ENCODE data around the gene SMARCA1. TPM values are rescaled to one million over a fixed set of nuclear protein-coding genes. Genes with fewer than 3 reads are reported as not detected.
A peak's percentile ranks its signal among the peaks of the same experiment; 100 is the strongest.

The SMARCA1 gene
- total RNA-seq (118 and 119 TPM in 2 replicates), polyA plus RNA-seq (66.7 and 69.0 TPM in 2 replicates)

GRCh38 chrX:129523079-129523911 is at the start of gene SMARCA1:
Gene SMARCA1, minus strand, starts transcription at chrX:129523490. Its CDS starts 120 bp downstream, at chrX:129523370.
- no peak for TF ChIP-seq EZH2phosphoT487 (IDR thresholded peaks at IDR 0.05; ENCODE audit: low read depth, severe bottlenecking, unreplicated experiment)
- no peak for TF ChIP-seq CTCF (IDR thresholded peaks at IDR 0.05; ENCODE audit: poor library complexity)
- no peak for TF ChIP-seq EZH2 (IDR thresholded peaks at IDR 0.05; ENCODE audit: borderline replicate concordance)
- no peaks in the 10 kb centered on the region for H3K36me3 ChIP-seq (replicated peaks; ENCODE audit: insufficient read depth, low read depth)
- 37% methylated on average over 33 of the region's 54 CpGs for WGBS (ENCODE audit: low lambda C conversion rate, missing lambda C conversion rate)

GRCh38 chrX:129572422-129572821 is 49.1 kb upstream of the SMARCA1 start:
- no peak overlapping the region for H3K4me3 ChIP-seq
- no peak overlapping the region for H3K27ac ChIP-seq
- no peaks in the 10 kb centered on the region for H3K27me3 ChIP-seq
- no peaks in the 10 kb centered on the region for H3K4me1 ChIP-seq (ENCODE audit: insufficient read depth)
- H2AFZ ChIP-seq: no peak overlapping the region
- no peaks in the 10 kb centered on the region for H3K36me3 ChIP-seq (replicated peaks; ENCODE audit: insufficient read depth, low read depth)
- H3K9me3 ChIP-seq (ENCODE audit: low read depth): no peaks in the 10 kb centered on the region
- no peaks in the 10 kb centered on the region for H3K79me2 ChIP-seq
- H4K20me1 ChIP-seq (ENCODE audit: insufficient read depth, poor library complexity, severe bottlenecking): no peaks in the 10 kb centered on the region
- H3K9me2 ChIP-seq (replicated peaks; ENCODE audit: insufficient read depth): no peaks in the 10 kb centered on the region
- TF ChIP-seq EZH2 (IDR thresholded peaks at IDR 0.05; ENCODE audit: borderline replicate concordance): no peak
- TF ChIP-seq CTCF (IDR thresholded peaks at IDR 0.05; ENCODE audit: poor library complexity): no peak
- WGBS (ENCODE audit: low lambda C conversion rate, missing lambda C conversion rate): 71% methylated on average over 2 of the region's 2 CpGs
- no peak for DNase-seq (ENCODE audit: low spot score)
- H3K4me2 ChIP-seq: no peak overlapping the region

More at GRCh38 chrX:129523079-129523911, at the start of gene SMARCA1:
- H3K27me3 ChIP-seq: no peaks in the 10 kb centered on the region
- no peaks in the 10 kb centered on the region for H3K9me2 ChIP-seq (replicated peaks; ENCODE audit: insufficient read depth)
- peak within 1 kb of the TSS; percentile 73 for H3K4me2 ChIP-seq
- no peaks in the 10 kb centered on the region for H3K9me3 ChIP-seq (ENCODE audit: low read depth)
- H3K27ac ChIP-seq: peak within 1 kb of the TSS; percentile 100
- H4K20me1 ChIP-seq (ENCODE audit: insufficient read depth, poor library complexity, severe bottlenecking): peaks cover 30% of the 10 kb centered on the region
- DNase-seq (ENCODE audit: low spot score): peak; percentile 84
- peaks cover 37% of the 10 kb centered on the region for H3K79me2 ChIP-seq
- H3K4me3 ChIP-seq: peak within 1 kb of the TSS; percentile 49
- H2AFZ ChIP-seq: peak within 1 kb of the TSS; percentile 61
- H3K4me1 ChIP-seq (ENCODE audit: insufficient read depth): no peaks in the 10 kb centered on the region

GRCh38 chrX:129568349-129568748 is 45.1 kb upstream of the SMARCA1 start:
- H3K4me2 ChIP-seq: no peak overlapping the region
- no peak for TF ChIP-seq CTCF (IDR thresholded peaks at IDR 0.05; ENCODE audit: poor library complexity)
- H3K4me3 ChIP-seq: no peak overlapping the region
- no peaks in the 10 kb centered on the region for H3K27me3 ChIP-seq
- 65% methylated on average over 3 of the region's 3 CpGs for WGBS (ENCODE audit: low lambda C conversion rate, missing lambda C conversion rate)
- no peak overlapping the region for H2AFZ ChIP-seq
- no peaks in the 10 kb centered on the region for H3K36me3 ChIP-seq (replicated peaks; ENCODE audit: insufficient read depth, low read depth)
- H3K4me1 ChIP-seq (ENCODE audit: insufficient read depth): no peaks in the 10 kb centered on the region
- H3K9me3 ChIP-seq (ENCODE audit: low read depth): no peaks in the 10 kb centered on the region
- no peak overlapping the region for H3K27ac ChIP-seq
- no peaks in the 10 kb centered on the region for H4K20me1 ChIP-seq (ENCODE audit: insufficient read depth, poor library complexity, severe bottlenecking)
- no peaks in the 10 kb centered on the region for H3K79me2 ChIP-seq
- H3K9me2 ChIP-seq (replicated peaks; ENCODE audit: insufficient read depth): no peaks in the 10 kb centered on the region
- no peak for DNase-seq (ENCODE audit: low spot score)

Measured in hepatocyte (in vitro differentiated cells).